ENCODE measurements around the gene CDH22.

DNA sequence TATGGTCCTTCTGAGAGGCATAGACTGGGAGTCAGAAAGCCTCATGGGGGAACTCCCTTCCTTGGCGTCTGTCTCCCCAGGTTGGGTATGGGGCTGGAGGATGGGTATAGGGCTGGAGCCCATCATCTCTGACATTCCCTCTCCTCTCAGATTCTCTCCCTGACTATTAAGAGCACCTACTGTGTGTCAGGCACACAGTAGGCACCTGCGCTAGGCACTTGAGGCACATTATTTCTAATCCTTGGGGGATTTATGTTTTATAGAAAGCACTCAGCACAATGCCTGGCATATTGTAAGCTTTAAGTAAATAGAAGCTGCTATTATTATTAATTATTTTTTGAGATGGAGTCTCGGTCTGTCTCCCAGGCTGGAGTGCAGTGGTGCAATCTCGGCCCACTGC is 113.9 kb downstream of the CDH22 start:
- TF ChIP-seq, protein P1, sequence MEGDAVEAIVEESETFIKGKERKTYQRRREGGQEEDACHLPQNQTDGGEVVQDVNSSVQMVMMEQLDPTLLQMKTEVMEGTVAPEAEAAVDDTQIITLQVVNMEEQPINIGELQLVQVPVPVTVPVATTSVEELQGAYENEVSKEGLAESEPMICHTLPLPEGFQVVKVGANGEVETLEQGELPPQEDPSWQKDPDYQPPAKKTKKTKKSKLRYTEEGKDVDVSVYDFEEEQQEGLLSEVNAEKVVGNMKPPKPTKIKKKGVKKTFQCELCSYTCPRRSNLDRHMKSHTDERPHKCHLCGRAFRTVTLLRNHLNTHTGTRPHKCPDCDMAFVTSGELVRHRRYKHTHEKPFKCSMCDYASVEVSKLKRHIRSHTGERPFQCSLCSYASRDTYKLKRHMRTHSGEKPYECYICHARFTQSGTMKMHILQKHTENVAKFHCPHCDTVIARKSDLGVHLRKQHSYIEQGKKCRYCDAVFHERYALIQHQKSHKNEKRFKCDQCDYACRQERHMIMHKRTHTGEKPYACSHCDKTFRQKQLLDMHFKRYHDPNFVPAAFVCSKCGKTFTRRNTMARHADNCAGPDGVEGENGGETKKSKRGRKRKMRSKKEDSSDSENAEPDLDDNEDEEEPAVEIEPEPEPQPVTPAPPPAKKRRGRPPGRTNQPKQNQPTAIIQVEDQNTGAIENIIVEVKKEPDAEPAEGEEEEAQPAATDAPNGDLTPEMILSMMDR (IDR thresholded peaks at IDR 0.05): no peak
- TF ChIP-seq, protein P2, sequence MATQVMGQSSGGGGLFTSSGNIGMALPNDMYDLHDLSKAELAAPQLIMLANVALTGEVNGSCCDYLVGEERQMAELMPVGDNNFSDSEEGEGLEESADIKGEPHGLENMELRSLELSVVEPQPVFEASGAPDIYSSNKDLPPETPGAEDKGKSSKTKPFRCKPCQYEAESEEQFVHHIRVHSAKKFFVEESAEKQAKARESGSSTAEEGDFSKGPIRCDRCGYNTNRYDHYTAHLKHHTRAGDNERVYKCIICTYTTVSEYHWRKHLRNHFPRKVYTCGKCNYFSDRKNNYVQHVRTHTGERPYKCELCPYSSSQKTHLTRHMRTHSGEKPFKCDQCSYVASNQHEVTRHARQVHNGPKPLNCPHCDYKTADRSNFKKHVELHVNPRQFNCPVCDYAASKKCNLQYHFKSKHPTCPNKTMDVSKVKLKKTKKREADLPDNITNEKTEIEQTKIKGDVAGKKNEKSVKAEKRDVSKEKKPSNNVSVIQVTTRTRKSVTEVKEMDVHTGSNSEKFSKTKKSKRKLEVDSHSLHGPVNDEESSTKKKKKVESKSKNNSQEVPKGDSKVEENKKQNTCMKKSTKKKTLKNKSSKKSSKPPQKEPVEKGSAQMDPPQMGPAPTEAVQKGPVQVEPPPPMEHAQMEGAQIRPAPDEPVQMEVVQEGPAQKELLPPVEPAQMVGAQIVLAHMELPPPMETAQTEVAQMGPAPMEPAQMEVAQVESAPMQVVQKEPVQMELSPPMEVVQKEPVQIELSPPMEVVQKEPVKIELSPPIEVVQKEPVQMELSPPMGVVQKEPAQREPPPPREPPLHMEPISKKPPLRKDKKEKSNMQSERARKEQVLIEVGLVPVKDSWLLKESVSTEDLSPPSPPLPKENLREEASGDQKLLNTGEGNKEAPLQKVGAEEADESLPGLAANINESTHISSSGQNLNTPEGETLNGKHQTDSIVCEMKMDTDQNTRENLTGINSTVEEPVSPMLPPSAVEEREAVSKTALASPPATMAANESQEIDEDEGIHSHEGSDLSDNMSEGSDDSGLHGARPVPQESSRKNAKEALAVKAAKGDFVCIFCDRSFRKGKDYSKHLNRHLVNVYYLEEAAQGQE (IDR thresholded peaks at IDR 0.05; ENCODE audit: insufficient read depth in 1 of 2, low read depth in 2 of 2, low read length in 1 of 2): no peak
- no peak for TF ChIP-seq POLR2AphosphoS5 (IDR thresholded peaks at IDR 0.05; ENCODE audit: low read depth, low read length)
- TF ChIP-seq SIN3A (IDR thresholded peaks at IDR 0.05; ENCODE audit: borderline replicate concordance, insufficient read depth, low read depth, low read length): no peak
- no peak for TF ChIP-seq TCF7L2 (IDR thresholded peaks at IDR 0.05; ENCODE audit: low read depth, low read length)
